Stromal cell of bone marrow (primary cell): ENCODE data around the gene ENPEP.
"Not testable (repeated sequence)": the region's sequence is repeated elsewhere in the genome, so short reads cannot be mapped to it uniquely, and the experiment has no call there.

ENCODE experiments used
- DNase-seq: peaks from one replicate; pipeline ENCODE4 v3.0.0-alpha.2; 2012; ENCODE audit warnings: low read depth

ENPEP gene

DNA sequence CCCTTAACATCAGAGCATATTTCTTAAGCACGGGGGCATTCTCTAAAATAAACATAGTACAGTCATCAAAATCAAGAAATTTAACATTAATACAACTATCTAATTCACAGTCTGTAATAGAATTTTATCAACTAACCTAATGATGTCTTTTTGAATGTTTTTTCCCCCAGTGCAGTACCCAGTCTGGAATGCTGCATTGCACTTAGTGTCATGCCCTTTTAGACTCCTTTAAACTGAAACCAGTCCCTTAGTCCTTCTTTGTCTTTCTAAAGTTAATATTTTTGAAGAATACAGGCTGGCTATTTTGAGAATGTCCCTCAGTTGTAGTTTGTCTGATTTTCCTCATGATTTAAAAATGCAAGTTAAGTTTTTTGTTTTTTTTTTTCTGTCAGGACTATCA lies 9.5 kb downstream of the ENPEP start:
- DNase-seq: no peak

DNA sequence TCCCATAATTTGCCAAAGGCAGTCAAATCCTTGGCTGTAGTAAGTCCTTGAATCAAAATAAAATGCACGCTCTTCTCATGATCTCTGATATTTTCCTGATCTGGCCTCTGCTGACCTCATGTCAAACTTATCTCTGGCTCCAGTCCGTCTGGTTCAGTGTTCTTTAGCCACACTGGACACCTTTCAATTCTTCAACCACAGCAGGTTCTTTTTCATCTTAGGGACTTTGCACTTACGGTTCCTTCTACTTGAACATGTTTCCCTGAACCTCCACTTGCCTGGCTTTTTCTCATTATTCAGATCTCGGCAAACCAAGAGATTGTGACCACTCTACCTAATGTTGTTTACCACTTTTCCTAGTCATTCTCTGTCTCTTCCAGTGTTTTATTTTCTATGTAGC lies 10.3 kb downstream of the ENPEP start:
- DNase-seq: no peak

DNA sequence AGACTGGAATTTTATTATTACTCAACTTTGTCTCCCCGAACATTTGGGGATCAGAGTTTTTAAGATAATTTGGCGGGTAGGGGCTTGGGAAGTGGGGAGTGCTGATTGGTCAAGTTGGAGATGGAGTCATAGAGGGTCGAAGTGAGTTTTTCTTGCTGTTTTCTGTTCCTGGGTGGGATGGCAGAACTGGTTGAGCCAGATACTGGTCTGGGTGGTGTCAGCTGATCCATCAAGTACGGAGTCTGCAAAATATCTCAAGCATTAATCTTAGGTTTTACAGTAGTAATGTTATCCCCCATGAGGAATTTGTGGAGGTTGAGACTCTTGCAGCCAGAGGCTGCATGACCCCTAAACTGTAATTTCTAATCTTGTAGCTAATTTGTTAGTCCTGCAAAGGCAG lies 10.9 kb downstream of the ENPEP start:
- not testable (repeated sequence) for DNase-seq

DNA sequence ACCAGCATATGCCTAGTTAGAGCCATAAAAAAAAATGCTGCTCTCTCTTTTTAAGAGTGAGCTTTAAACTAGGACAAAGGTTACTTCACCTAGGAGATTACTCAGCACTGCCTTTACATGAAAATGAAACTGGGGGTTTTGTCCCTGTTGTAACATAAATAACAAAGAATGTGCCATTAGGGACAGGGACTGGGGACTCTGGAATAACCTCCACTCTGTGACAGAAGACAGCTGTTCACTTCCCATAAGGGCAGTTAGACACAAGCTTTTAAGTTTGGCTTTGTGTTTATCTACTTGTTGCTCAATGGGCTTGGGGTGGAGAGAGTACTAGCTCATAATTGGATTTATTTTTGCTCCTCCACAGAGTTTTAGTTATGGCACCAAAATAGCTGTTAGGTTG lies 11.9 kb downstream of the ENPEP start:
- no peak for DNase-seq

DNA sequence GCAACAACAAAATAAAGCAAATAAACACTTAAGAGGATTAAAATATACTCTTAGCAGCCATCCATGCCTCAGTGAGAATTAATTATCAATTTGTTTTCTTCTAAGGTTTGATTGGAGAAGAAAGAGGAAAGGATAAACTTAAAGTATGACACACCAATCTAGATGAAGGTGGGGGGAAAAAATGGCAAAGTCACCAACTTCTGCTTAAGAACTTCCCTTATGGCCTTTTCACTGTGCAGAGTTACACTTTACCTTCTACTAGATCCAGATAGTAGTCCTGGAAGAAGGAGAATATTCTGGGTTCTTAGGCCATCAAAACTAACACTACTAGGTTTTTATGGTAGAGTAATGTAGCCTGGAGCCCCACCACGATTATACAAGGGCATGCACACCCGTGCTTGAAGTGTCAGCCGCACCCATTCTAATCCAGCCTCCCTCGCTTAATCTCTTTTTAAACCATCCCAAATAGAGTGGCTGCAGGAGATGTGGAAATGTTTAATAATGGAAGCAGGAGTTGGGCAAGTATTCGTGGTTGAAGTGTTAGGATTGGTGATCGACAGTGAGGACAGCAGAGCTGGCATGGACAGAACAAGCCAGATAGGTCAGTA lies 14.1 kb downstream of the ENPEP start:
- no peak for DNase-seq

DNA sequence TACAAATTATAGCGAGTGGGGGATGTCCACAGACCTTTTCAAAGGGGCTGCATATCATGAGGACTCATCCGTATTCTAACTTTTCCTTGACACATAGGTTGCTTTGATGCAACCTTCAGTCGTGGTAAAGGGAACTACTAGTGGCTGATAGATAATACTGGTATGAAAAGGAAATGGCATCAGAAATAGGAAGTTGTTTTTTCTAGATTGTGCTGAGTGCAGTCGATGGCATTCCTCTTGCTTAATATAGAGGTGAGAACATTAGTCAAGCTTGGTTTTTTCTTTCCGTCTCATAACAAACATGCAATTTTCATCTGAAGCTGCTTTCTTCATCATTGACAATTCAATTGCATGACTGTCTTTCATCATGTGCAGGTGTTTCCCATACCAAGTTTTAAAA lies 16.6 kb downstream of the ENPEP start:
- DNase-seq: no peak

DNA sequence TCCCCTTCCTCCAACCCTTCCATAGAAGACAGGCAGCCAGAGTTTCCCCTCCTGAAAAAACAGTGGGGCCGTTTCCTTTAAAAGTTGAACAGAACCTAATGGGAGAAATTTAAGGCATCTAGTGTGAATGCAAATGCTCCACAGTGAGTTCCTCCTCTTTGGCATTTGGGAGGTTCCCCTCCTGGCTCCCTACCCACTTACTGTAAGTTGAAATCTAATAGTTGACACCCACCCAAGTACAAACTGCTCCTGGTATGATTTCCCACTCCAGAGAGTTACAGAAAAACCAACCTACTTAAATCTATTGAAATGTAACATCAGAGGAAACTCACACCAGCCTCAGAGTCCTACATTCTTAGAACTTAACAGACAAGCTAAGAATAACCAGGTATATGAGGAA lies 17.6 kb downstream of the ENPEP start:
- DNase-seq: no peak

DNA sequence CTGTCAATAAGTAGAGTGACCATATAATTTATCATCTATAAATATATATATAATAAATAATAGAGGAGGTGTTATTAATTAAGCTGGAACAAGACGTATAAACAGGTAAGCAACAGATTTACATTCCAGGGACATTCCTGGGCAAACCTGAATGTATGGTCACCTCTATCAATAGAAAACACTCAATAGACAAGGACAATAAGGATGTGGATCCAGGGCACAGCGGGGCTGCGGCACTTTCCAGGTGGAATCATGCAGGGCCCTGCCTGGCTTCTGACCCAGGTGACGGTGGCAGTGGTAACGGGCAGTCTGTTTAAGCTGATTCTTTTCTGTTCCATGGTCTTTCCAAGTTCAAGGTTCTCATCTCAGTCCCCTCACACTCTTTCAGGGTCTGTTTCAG lies 22.5 kb downstream of the ENPEP start:
- DNase-seq: no peak

DNA sequence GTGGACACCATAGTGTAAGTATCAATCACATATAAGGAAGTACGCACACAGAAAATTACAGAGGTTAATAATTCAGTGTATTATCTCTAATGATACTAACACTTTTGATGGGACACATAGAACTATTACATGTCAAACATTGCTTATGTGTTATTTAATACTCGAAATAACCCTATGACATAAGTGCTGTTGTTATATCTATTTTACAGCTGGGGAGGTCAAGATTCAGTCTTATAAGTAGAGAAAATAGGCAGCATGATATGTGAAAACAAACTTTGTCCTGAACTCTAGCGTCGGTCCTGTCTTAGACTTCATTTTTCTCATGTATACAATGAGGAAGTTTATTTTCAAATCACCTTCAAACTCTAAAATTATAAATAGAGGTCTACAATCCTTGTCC lies 23.2 kb downstream of the ENPEP start:
- no peak for DNase-seq

DNA sequence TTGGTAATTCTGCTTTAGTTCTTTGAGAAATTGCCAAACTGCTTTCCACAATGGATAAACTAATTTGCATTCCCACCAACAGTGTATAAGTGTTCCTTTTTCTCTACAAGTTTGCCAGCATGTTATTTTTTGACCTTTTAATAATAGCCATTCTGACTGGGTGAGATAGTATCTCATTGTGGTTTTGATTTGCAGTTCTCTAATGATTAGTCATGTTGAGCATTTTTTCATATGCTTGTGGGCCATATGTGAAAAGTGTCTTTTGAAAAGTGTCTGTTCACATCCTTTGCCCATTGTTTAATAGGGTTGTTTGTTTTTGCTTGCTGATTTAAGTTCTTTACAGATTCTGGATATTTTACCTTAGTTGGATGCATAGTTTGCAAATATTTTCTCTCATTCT lies 25.9 kb downstream of the ENPEP start:
- DNase-seq: no peak

DNA sequence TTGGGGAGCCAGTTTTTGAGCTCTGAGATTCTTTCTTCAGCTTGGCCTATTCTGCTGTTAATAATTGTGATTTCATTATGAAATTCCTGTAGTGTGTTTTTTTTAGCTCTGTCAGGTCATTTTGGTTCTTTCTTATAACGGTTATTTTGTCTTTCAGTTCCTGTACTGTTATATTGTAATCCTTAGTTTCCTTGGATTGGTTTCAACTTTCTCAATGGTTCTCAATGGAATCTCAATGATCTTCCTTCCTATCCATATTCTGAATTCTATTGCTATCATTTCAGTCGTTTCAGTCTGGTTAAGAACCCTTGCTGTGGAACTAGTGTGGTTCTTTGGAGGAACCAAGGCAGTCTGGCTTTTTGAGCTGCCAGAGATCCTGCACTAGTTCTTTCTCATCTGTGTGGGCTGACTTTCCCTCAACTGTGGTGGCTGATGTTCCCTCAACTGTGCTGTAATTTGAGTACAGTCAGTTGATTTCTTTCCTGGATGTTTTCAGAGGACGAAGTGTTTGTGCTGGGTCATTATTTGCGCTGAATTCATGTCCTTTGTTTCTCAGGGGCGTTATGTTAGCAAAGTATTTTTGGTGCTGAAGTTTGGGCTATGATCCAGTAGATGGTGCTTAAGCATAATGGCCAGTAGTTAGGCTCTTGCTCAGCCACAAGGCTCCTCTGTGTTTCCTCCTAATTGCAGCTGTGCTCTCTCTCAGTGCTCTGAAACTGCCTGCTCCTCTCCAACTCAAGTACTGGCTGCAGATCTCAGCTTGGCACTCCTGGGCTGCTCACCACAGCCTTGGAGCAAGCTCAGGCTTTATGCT lies 27.5 kb downstream of the ENPEP start:
- peak; percentile 28 for DNase-seq

DNA sequence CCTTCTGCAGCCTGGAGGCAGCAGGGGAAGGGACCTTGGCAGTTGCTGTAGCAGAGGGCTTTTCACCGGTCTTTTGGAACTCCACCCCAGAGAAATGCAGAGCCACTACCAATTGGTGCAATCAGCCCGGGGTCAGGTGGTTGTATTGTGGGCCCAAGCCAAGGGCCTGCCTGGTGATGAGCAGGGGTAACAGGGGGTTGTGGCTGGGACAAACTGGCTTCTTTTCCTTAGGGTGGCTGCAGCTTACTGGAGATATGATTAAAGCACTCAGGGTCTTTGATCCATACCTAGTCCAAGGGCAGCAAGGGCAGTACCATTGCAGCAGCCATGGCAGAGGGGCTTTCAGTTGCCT lies 28.1 kb downstream of the ENPEP start:
- DNase-seq: no peak

DNA sequence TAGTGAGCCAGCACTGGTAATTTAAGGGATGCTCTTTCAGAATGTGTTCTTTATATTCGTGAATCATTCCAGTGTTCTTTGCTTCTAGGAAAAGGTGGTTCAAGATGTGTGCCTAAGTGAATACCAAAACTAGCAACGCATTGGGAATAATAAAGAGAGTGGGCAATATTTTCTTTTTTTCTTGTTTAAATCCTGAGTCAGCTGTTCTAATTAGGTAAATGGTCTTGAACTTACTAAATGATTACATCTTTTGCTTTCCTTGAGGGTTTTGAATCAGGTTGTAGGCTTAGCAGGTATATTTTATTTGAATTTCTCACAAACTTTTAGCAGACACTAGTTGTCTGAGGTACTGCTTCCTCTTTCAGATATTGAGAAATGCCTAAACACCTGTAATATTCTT lies 29.5 kb downstream of the ENPEP start:
- no peak for DNase-seq

DNA sequence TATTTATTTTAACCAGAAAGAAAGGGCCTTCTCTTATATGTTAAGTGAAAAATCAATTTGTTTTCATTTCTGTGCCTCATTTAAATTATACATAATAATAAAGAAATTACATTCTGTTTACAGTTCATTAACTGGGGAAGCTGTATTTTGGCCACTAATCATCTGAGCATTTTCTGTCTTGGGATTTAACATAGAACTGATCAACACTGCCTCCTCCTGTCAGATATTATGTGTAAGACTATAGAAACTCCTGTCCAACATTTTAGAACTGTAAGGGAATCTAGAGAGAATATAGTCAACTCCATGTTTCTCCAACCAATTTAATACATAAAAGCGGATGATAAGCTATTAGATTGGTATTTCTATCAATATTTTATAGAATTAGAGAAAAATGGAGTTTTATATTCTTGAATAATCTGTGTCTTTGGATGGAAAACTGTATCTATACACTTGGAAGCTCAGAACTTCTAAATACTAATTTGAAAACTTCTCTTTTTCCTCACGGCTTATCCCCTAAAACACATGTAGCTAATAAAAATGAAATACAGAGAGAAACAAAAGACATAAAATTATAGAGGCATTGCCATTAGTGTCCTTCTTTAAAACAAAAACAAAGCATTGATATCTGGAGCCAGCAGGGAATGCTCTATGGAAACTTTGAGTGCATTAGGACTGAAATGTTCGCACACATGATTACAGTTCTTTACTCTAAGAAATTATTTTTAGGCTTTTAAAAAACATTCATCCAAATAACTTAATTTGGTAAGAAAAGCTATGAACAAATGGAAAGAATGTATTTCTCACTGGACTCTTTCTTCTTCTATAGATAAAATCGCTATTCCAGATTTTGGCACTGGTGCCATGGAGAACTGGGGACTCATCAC lies 33.1 kb downstream of the ENPEP start:
- peak; percentile 31 for DNase-seq

DNA sequence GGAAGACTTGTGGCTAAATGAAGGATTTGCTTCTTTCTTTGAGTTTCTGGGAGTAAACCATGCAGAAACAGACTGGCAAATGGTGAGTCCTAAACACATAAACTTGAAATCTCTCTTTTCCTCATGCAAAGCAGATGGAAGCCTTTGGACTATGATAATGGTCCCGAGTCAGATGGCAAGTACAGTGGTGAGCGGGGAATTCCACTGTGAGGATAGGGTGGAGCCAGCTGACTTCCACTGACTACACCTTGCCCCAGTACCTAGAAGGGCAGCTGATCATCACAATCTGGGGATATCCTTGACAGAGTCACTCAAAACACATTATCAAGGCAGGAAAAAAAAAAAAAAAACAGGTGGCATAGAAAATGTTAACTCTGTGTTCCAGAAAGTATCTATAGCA lies 34.3 kb downstream of the ENPEP start:
- no peak for DNase-seq

DNA sequence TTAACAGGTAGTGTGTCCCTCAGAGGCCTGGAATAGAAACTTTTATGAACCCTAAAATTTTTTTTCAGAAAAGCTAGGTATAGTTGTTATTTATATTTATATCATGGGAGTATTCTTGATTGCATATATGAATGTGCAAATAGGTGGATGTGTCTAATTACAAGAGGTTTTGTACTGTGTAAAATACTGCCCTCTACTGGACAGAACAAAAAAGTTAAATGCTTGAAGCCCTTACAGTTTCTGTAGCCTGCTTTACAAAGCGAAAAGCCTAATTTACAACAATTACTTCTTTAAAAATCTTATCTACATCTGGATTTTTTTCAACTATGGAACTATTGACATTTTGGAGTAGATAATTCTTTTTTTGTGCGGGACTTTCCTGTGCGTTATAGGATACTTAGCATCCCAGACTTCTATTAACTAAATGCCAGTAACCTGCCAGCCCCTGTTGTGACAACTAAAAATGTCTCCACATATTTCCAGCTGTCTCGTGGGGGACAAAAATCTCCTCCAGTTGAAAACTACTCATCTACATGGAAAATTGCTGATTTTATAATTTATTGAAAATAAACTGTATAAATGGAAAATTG lies 35.1 kb downstream of the ENPEP start:
- DNase-seq: peak; percentile 42

DNA sequence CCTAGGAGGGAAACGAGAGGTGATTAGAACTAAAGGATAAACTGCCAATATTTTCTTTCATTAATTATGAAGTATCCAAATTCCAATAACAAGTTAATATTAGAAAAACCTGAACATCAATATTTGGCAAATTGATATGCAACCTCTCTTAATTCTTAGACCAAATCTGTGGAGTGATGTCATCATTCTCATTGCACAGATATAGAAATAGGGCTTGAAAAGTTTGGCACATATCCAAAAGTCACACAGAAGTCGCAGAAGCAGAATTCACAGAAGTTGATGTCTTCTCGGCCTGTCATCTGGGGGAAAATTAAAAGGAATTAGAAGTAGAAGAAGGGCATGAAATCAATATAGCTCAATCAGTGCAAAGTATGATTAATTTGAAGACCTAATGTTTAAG lies 36.9 kb downstream of the ENPEP start:
- no peak for DNase-seq

DNA sequence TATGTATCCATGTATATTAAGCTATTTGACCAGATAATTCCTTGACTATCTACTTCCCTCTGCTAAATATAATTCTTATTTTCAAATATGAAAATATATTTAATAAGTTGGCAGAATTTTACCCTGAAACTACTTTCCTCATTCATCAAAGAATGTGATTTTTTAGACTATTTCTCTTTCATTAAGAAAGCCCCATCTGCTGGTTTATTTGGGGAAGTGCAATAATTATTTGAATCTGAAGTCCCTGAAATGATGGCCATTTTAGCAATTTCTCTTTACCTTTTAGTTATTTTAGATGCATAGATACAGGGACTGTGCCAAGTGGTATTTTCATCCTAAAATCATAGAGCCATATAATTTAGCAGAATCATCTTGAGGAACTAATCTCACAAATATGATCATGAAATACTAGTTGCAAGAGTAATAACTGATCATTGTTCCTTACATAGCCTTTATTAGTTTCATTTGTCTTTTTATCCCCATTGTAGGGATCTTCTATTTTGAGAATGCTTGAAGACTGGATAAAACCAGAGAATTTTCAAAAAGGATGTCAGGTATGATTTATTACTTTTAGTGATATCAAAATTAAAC lies 39.0 kb downstream of the ENPEP start:
- no peak for DNase-seq

DNA sequence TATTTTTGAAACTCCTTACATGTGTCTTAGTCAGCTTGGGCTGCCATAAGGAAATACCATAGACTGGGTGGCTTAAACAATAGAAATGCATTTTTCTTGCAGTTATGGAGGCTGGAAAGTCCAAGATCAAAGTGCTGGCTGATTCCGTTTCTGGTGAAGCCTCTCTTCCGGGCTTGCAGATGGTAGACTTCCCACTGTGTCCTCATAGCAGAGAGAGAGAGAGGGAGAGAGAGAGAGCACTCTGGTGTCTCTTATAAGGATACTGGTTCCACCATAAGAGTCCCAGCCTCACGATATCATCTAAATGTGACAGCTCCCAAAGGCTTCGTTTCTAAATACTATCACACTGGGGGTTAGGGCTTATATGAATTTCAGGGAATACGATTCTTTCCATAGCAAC lies 39.7 kb downstream of the ENPEP start:
- no peak for DNase-seq

DNA sequence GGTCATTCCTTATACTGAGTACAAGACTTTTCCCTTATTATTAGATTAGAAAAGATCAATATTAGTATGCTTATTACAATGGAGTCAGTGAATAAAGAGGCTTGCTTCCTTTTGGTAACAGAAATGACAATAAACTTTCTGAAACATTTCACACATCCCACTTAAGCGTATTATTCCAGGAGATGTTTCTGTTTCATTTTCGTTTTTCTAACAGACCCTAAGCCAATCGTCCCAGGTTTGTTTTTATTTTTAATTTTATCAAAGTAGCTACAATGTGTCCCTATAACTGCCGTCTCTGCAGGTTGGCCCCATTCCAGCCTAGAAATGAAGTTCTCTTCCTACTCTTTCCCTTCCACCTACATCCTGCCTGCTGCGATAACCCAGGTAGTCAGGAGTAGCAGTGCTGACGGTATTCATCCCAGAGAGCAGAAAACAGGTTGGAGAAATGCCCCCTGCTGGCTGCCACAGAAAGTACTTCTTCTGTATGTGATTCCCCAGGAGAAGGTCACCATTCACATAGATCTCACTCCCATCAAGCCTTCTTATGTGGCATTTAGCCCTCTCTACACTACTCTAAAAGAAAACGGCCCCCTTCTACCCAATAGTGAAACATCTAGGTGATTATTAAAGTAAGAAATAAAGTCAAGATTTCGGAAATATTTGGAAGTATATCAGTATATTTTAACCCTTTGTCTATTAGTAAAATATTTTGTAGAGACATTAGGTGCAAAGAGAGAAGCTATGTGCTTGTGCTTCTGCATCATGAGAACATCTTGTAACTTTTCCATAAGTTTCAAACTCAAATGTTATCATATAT lies 40.4 kb downstream of the ENPEP start:
- DNase-seq: peak; percentile 25

DNA sequence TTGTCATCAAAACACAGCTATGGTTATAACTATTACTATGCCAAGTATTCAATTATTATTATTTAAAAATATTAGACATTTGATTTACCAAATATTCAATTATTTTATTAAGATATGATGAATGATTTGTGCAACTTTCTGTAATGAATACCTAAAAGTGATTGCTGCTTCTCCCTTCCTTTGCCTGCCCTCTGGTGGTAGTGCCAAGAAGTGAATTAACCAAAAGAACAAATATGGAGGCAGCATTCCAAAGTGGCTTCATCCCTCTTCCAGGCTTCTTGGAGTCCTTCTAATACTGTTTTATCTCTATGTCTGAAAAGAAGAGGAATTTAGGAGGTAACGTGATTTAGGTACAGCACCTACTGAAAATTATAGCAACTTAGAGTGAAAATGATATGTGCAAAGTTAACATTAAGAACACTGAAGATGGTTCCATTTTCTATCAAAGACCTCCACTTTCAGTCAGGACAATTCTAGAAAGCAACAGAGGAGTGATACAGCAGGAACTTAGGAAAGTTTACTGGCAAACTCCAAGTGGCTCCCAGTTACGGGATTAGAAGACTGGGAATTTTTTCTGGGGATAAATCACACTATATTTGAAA lies 43.0 kb downstream of the ENPEP start:
- DNase-seq: peak; percentile 20
